ENCODE results near the gene GTPBP2. TPM values are rescaled to one million over a fixed set of nuclear protein-coding genes. Genes with fewer than 3 reads are reported as not detected.

Gene GTPBP2
- total and polyA plus RNA-seq, 10 donors, result 29.6 to 100 (median 59.9) TPM

- no peak overlapping the region for H3K4me3 ChIP-seq
- no peaks in the 10 kb centered on the region for H3K27me3 ChIP-seq (replicated peaks in 1 of 7)
- 93 to 96% (median 96%) methylated on average over 6 of the region's 6 CpGs for WGBS, 5 donors
- H3K4me1 ChIP-seq, result peaks cover 11 to 76% (median 29%) of the 10 kb centered on the region in 6 donors
- peak overlapping the region in 6 of 8 donors; percentile 53 to 72 (median 64) for H3K27ac ChIP-seq
- no peaks in the 10 kb centered on the region for H3K9me3 ChIP-seq
- no peak for DNase-seq
- peaks cover 5 to 67% (median 52%) of the 10 kb centered on the region in 6 donors for H3K36me3 ChIP-seq
- TF ChIP-seq POLR2AphosphoS5 (IDR thresholded peaks at IDR 0.05), result peak in 1 of 3 donors; percentile 46
- no peak for TF ChIP-seq CTCF (IDR thresholded peaks at IDR 0.05 in 8 of 11, conservative IDR thresholded peaks at IDR 0.05 in 3 of 11)
- intact Hi-C loops (cut with DNase I; ENCODE audit: low total_unique reads), result no loop called here
These were observed 41.5 kb upstream of the GTPBP2 start for GRCh38 chr6:43670623-43670986.

- DNase-seq, result no peak
- TF ChIP-seq CTCF (IDR thresholded peaks at IDR 0.05 in 8 of 11, conservative IDR thresholded peaks at IDR 0.05 in 3 of 11) (no peak), POLR2A (IDR thresholded peaks at IDR 0.05) (no peak), POLR2AphosphoS5 (IDR thresholded peaks at IDR 0.05) (no peak)
- Histone ChIP-seq H3K27me3 (replicated peaks in 1 of 7) (peaks cover 0 to 3% (median 0%) of the 10 kb centered on the region in 7 donors), H3K36me3 (peaks cover 5 to 62% (median 46%) of the 10 kb centered on the region in 6 donors), H3K4me1 (peaks cover 11 to 76% (median 29%) of the 10 kb centered on the region in 6 donors), H3K27ac (peak overlapping the region in 7 of 8 donors; percentile 41 to 72 (median 62)), H3K4me3 (no peak overlapping the region), H3K9me3 (no peaks in the 10 kb centered on the region)
- intact Hi-C loops (cut with DNase I; ENCODE audit: low total_unique reads), result loop anchor here (5.0 to 10.0 kb wide), 2 partner anchors 85 to 407 kb away; no protein-coding TSS in a partner anchor
- whole genome bisulfite sequencing, 5 donors, result 78 to 84% (median 79%) methylated on average over 6 of the region's 6 CpGs
These were observed 41.0 kb upstream of the GTPBP2 start for GRCh38 chr6:43669922-43670622.

- Histone ChIP-seq H3K36me3 (peaks cover 2 to 54% (median 38%) of the 10 kb centered on the region in 6 donors), H3K27ac (peak overlapping the region in 7 of 8 donors; percentile 41 to 72 (median 62)), H3K4me1 (peaks cover 11 to 73% (median 29%) of the 10 kb centered on the region in 6 donors), H3K9me3 (no peaks in the 10 kb centered on the region), H3K4me3 (no peak overlapping the region), H3K27me3 (replicated peaks in 1 of 7) (peaks cover 0 to 5% (median 0%) of the 10 kb centered on the region in 7 donors)
- DNase-seq, result no peak
- intact Hi-C loops (cut with DNase I; ENCODE audit: low total_unique reads), result loop anchor here (5.0 to 10.0 kb wide), 2 partner anchors 86 to 408 kb away; no protein-coding TSS in a partner anchor
- 63 to 83% (median 76%) methylated on average over 10 to 15 of the region's 15 CpGs for WGBS, 5 donors
- TF ChIP-seq POLR2AphosphoS5 (IDR thresholded peaks at IDR 0.05) (peak in 1 of 3 donors; percentile 62), POLR2A (IDR thresholded peaks at IDR 0.05) (no peak), CTCF (IDR thresholded peaks at IDR 0.05 in 8 of 11, conservative IDR thresholded peaks at IDR 0.05 in 3 of 11) (no peak)
These were observed 40.2 kb upstream of the GTPBP2 start for GRCh38 chr6:43669050-43669921.
